Karpas-422 (cell line): ENCODE results near the gene SOSTDC1. TPM values are rescaled to one million over a fixed set of nuclear protein-coding genes. Genes with fewer than 3 reads are reported as not detected.
"Not testable (repeated sequence)": the region's sequence is repeated elsewhere in the genome, so short reads cannot be mapped to it uniquely, and the experiment has no call there.

Source experiments
- DNase-seq: peaks from one replicate; pipeline ENCODE4 v3.0.0-alpha.2; 2015
- H2AFZ ChIP-seq: fragments of 200-600 bp; sonication (generic); 2 replicates; pipeline ENCODE4 v1.6.1; 2014; ENCODE audit warnings: antibody characterized with exemption, low read length, mixed read lengths
- H3K27ac ChIP-seq: fragments of 200-600 bp; sonication (generic); 2 replicates; pipeline ENCODE4 v1.5.1; 2014; ENCODE audit warnings: mild to moderate bottlenecking, low read length, moderate library complexity
- H3K27me3 ChIP-seq: fragments of 200-600 bp; sonication (generic); 2 replicates; pipeline ENCODE4 v1.6.1; 2014; ENCODE audit warnings: low read length, mixed read lengths
- H3K36me3 ChIP-seq: fragments of 200-600 bp; sonication (generic); 2 replicates; pipeline ENCODE4 v1.6.1; 2014; ENCODE audit warnings: low read length, mixed read lengths; ENCODE audit not compliant: insufficient read depth
- H3K4me1 ChIP-seq: fragments of 200-600 bp; sonication (generic); 2 replicates; pipeline ENCODE4 v1.6.1; 2014; ENCODE audit warnings: mild to moderate bottlenecking, low read length, mixed read lengths
- H3K4me2 ChIP-seq: fragments of 200-600 bp; sonication (generic); 2 replicates; pipeline ENCODE4 v1.6.1; 2014; ENCODE audit warnings: low read length, low read depth, mild to moderate bottlenecking; ENCODE audit not compliant: poor library complexity, severe bottlenecking
- H3K4me3 ChIP-seq: fragments of 200-600 bp; sonication (generic); 2 replicates; pipeline ENCODE4 v1.5.1; 2014; ENCODE audit warnings: mild to moderate bottlenecking, antibody characterized with exemption, low read length, mixed read lengths
- H3K79me2 ChIP-seq: fragments of 200-600 bp; sonication (generic); 2 replicates; pipeline ENCODE4 v1.6.1; 2014; ENCODE audit warnings: mild to moderate bottlenecking, low read length, mixed read lengths
- H3K9ac ChIP-seq: fragments of 200-600 bp; sonication (generic); 2 replicates; pipeline ENCODE4 v1.6.0; 2014; ENCODE audit warnings: low read length
- H3K9me2 ChIP-seq: fragments of 200-600 bp; sonication (generic), shearing (Covaris generic); replicated peaks from 2 replicates; pipeline ENCODE4 v1.6.0; 2014; ENCODE audit warnings: mild to moderate bottlenecking, low read length, moderate library complexity; ENCODE audit not compliant: insufficient read depth
- H3K9me3 ChIP-seq: fragments of 300-700, 200-600 bp; sonication (generic); 2 replicates; pipeline ENCODE4 v1.6.1; 2014; ENCODE audit warnings: low read length, mixed read lengths
- H4K20me1 ChIP-seq: fragments of 200-600 bp; sonication (generic); 2 replicates; pipeline ENCODE4 v1.6.1; 2014; ENCODE audit warnings: mild to moderate bottlenecking, antibody characterized with exemption, low read length, low read depth; ENCODE audit not compliant: insufficient read depth
- total RNA-seq: library from RNA; depleted of rRNA; stranded (reverse); fragments of >200 nt; shearing (Covaris generic); gene quantifications from 2 replicates; pipeline ENCODE4 v1.2.3, GENCODE V29; 2014; ENCODE audit warnings: low replicate concordance

Gene SOSTDC1
- total RNA-seq, 1 experiment from 2014 or later, result not detected

DNA sequence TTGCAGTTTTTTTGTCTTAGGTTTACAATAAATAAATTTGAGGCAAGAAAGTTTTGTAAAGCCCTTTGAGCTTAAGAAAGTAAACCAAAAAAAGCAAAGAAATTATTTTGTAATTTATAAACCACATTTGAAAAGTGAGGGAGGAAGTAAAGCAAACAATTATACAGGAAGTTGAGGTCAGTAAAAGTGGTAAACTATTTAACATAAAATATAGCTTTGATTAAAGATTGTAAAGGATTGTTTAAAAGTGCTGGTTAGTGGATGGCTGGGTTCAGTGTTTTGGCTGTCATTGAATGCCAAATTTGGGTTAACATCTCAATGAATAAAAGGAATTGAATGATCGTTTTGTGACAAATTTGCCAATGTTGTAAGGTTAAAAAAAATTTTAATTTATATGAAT, 9.9 kb downstream of the SOSTDC1 start:
- Histone ChIP-seq H3K36me3 (no peaks in the 10 kb centered on the region), H4K20me1 (no peaks in the 10 kb centered on the region), H3K9ac (no peak overlapping the region), H3K79me2 (no peaks in the 10 kb centered on the region), H2AFZ (no peak overlapping the region), H3K4me2 (no peak overlapping the region), H3K4me3 (no peak overlapping the region), H3K9me3 (no peaks in the 10 kb centered on the region), H3K9me2 (no peaks in the 10 kb centered on the region), H3K27ac (no peak overlapping the region), H3K4me1 (no peaks in the 10 kb centered on the region), H3K27me3 (no peaks in the 10 kb centered on the region)
- no peak for DNase-seq

DNA sequence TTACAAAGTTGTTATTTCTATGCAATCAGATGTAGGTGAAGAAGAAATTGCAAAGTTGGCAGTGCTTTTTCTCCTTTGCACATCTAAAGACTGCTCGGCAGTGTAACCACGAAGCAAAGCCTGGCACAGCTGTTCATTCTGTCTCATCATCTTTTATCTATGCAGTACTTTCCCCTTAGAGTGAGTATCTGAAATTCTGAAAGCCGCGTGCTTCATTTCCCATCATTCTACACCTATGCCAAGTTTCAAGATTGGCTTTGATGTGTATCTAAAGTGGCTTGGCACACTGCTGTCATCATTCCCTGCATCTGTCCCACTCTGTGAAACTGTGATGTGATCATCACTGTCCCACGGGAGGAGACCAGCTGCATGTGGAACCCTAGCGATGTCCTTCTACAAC, 15.2 kb downstream of the SOSTDC1 start:
- no peak overlapping the region for H2AFZ ChIP-seq
- no peak overlapping the region for H3K27ac ChIP-seq
- no peaks in the 10 kb centered on the region for H3K9me2 ChIP-seq

DNA sequence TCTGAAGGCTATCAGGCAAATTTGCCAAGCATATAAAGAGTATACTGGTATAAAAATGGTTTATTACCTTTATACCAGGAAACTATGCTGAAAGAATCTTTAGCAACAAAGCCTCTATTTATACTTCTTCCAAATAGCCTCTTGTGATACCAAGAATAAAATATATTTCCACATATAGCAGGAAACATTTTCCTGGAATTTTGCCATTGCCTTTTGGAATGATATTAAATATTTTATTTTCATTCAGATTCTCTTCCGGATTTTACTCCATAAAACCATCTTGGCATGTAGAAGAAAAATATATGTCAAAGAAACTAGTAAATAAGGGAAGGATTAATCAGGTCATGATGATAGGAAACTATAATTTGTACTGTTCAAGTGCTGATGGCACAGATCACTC, 17.7 kb downstream of the SOSTDC1 start:
- H3K4me2 ChIP-seq, result no peak overlapping the region
- no peaks in the 10 kb centered on the region for H3K9me2 ChIP-seq
- H3K27ac ChIP-seq, result no peak overlapping the region
- H4K20me1 ChIP-seq, result no peaks in the 10 kb centered on the region
- DNase-seq, result no peak
- no peaks in the 10 kb centered on the region for H3K79me2 ChIP-seq
- no peak overlapping the region for H3K4me3 ChIP-seq
- H3K9me3 ChIP-seq, result no peaks in the 10 kb centered on the region
- no peak overlapping the region for H3K9ac ChIP-seq
- no peaks in the 10 kb centered on the region for H3K36me3 ChIP-seq
- no peaks in the 10 kb centered on the region for H3K27me3 ChIP-seq
- H2AFZ ChIP-seq, result no peak overlapping the region
- no peaks in the 10 kb centered on the region for H3K4me1 ChIP-seq

More for the DNA sequence above, 15.2 kb downstream of the SOSTDC1 start:
- H3K4me2 ChIP-seq, result no peak overlapping the region
- no peaks in the 10 kb centered on the region for H4K20me1 ChIP-seq
- no peaks in the 10 kb centered on the region for H3K79me2 ChIP-seq
- DNase-seq, result no peak
- no peaks in the 10 kb centered on the region for H3K36me3 ChIP-seq
- no peaks in the 10 kb centered on the region for H3K9me3 ChIP-seq
- H3K4me3 ChIP-seq, result no peak overlapping the region
- H3K27me3 ChIP-seq, result no peaks in the 10 kb centered on the region
- no peak overlapping the region for H3K9ac ChIP-seq
- no peaks in the 10 kb centered on the region for H3K4me1 ChIP-seq

DNA sequence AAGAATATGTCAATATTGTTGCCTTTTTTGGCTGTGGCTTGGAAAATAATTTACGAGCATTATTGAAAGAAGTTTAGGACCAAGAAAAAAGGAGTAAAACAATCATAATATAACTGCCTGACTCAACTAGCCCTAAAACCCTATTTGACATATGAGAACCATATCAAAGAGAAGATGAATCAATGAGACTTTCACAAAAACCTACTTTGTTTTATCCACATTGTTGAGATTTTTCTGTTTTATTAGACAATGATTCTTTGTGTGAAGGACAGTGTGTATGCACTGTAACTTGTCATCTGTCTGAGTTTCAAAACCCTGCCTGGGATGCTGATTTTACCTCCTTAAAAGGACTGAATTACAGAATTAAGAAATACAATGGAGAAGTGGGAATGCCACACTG, 19.0 kb downstream of the SOSTDC1 start:
- H3K9me3 ChIP-seq, result no peaks in the 10 kb centered on the region
- H3K27me3 ChIP-seq, result no peaks in the 10 kb centered on the region
- H3K4me2 ChIP-seq, result no peak overlapping the region
- no peak overlapping the region for H3K9ac ChIP-seq
- H3K36me3 ChIP-seq, result no peaks in the 10 kb centered on the region
- no peaks in the 10 kb centered on the region for H3K9me2 ChIP-seq
- no peak overlapping the region for H2AFZ ChIP-seq
- H3K79me2 ChIP-seq, result no peaks in the 10 kb centered on the region
- no peaks in the 10 kb centered on the region for H3K4me1 ChIP-seq
- no peak overlapping the region for H3K4me3 ChIP-seq
- no peaks in the 10 kb centered on the region for H4K20me1 ChIP-seq
- no peak overlapping the region for H3K27ac ChIP-seq
- no peak for DNase-seq

DNA sequence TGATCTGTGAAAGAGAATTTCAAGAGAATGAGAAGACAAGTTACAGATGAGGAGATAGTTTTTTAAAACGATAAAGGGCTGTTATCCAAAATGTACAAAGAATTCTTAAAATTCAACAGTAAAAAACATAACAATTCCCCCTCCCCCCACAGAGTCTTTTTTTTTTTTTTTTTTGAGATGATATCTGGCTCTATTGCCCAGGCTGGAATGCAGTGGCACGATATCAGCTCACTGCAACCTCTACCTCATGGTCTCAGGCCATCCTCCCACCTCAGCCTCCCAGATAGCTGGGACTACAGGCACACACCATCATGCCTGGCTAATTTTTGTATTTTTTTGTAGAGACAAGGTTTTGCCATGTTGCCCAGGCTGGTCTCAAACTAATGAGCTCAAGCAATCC, 21.7 kb downstream of the SOSTDC1 start:
- H3K36me3 ChIP-seq, H3K9ac ChIP-seq, H2AFZ ChIP-seq, DNase-seq, H3K9me3 ChIP-seq, H3K27ac ChIP-seq, H3K27me3 ChIP-seq, H3K4me3 ChIP-seq, H4K20me1 ChIP-seq, H3K9me2 ChIP-seq, H3K4me2 ChIP-seq, H3K4me1 ChIP-seq, H3K79me2 ChIP-seq: not testable (repeated sequence)

DNA sequence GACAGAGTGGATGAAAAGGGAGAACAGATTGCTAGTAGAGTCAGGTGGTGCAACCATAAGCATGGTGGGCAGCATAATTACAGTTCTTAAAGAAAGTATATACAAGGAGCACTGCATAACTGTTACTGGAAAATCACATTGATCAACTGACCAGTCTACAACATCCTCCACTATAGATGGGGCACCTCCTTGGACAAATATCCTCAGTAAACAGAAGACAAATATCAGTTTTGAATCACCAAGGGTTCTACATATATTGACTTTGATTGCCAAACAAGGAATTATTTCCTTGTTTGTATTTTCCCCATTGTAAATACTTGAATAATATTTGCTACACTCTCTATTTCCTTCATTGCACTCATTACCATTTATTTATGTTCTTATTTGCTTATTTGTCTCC, 26.6 kb downstream of the SOSTDC1 start:
- Histone ChIP-seq H4K20me1 (no peaks in the 10 kb centered on the region), H3K4me3 (no peak overlapping the region), H3K36me3 (no peaks in the 10 kb centered on the region), H3K27ac (no peak overlapping the region), H2AFZ (no peak overlapping the region), H3K9ac (no peak overlapping the region), H3K4me2 (no peak overlapping the region), H3K27me3 (no peaks in the 10 kb centered on the region), H3K9me2 (no peaks in the 10 kb centered on the region), H3K4me1 (no peaks in the 10 kb centered on the region), H3K79me2 (no peaks in the 10 kb centered on the region), H3K9me3 (no peaks in the 10 kb centered on the region)
- DNase-seq, result no peak

DNA sequence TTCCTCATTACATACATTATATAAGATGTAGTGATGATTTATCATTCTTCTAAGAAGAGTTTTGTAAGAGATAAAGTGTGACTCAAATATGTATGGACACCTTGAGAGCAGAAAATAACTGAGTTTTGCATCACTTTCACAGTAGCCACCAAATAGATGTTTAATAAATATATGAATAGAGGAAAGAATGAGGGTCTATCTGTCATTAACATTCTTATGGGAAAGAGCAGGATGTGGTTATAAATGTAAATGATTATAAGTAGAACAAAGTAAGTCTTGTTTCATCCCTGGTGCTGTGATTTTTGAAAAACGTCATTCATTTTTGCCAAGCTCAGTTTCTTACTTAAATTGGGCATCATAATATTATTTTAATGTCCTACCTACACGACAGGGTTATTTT, 29.2 kb downstream of the SOSTDC1 start:
- no peaks in the 10 kb centered on the region for H3K36me3 ChIP-seq
- no peak for DNase-seq

DNA sequence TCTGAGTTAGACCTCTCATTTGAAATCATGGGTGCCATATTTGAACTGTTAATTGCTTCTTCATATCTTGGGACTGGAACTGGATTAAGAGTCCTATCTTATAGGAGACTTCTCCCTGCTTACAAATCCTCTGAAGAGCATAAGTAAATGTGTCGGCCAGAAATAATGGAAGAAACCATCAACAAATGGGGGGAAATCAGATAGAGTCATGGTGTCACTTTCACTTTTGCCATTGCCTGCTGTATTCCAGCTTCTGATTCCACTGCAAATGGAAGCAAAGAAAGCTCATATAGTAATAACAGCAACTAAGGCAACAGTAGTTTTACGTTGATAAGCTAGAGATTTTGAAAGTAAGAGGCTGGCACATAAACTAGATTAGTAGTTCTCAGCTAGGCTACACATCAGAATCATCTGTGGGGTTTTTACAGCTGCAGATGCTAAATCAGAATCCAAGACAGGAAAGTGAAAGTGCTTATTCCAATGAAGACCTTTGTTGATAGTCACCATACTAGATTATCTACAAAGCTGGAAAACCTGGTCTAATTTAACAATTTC, 31.9 kb downstream of the SOSTDC1 start:
- no peaks in the 10 kb centered on the region for H3K27me3 ChIP-seq
- H3K4me2 ChIP-seq, result no peak overlapping the region
- no peak overlapping the region for H3K4me3 ChIP-seq
- no peak overlapping the region for H3K9ac ChIP-seq
- no peaks in the 10 kb centered on the region for H3K36me3 ChIP-seq
- no peaks in the 10 kb centered on the region for H4K20me1 ChIP-seq
- no peaks in the 10 kb centered on the region for H3K79me2 ChIP-seq
- H3K27ac ChIP-seq, result no peak overlapping the region
- H3K4me1 ChIP-seq, result no peaks in the 10 kb centered on the region
- no peaks in the 10 kb centered on the region for H3K9me3 ChIP-seq
- no peak for DNase-seq
- H3K9me2 ChIP-seq, result no peaks in the 10 kb centered on the region
- H2AFZ ChIP-seq, result no peak overlapping the region

More for the DNA sequence above, 29.2 kb downstream of the SOSTDC1 start:
- Histone ChIP-seq H3K79me2 (no peaks in the 10 kb centered on the region), H3K9me3 (no peaks in the 10 kb centered on the region), H3K9me2 (no peaks in the 10 kb centered on the region), H3K27ac (no peak overlapping the region), H3K4me1 (no peaks in the 10 kb centered on the region), H3K27me3 (no peaks in the 10 kb centered on the region), H2AFZ (no peak overlapping the region), H3K9ac (no peak overlapping the region), H4K20me1 (no peaks in the 10 kb centered on the region), H3K4me2 (no peak overlapping the region), H3K4me3 (no peak overlapping the region)

DNA sequence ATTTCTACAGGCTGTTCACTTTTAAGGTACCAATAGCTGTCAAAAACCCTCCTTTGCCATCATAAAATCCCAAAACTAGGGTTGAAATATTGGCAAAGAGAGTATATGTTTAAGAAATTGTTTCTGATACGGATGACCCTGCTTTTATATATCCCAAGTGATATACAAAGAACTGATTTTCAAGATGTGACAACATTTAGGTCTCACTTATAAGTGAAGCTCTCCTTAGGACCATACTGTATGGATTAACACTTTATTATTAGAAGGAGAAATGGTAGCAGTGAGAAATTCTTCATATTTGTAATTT, 33.2 kb downstream of the SOSTDC1 start:
- H4K20me1 ChIP-seq, result no peaks in the 10 kb centered on the region
- H3K27ac ChIP-seq, result no peak overlapping the region
- H3K4me2 ChIP-seq, result no peak overlapping the region
- no peak overlapping the region for H3K9ac ChIP-seq
- H3K4me3 ChIP-seq, result no peak overlapping the region
- no peaks in the 10 kb centered on the region for H3K9me2 ChIP-seq
- no peaks in the 10 kb centered on the region for H3K79me2 ChIP-seq
- no peak overlapping the region for H2AFZ ChIP-seq
- DNase-seq, result no peak
- no peaks in the 10 kb centered on the region for H3K9me3 ChIP-seq
- H3K4me1 ChIP-seq, result no peaks in the 10 kb centered on the region
- no peaks in the 10 kb centered on the region for H3K36me3 ChIP-seq
- 0 out of 2 replicates have a peak, but pooled peaks cover 2% of the 10 kb centered on the region for H3K27me3 ChIP-seq
